Osteoblast (primary cell): ENCODE results near the gene TMEM132C. TPM values are rescaled to one million over a fixed set of nuclear protein-coding genes. Genes with fewer than 3 reads are reported as not detected.

Experiments used
- DNase-seq: peaks from one replicate; pipeline ENCODE4 v3.0.0; 2011; ENCODE audit warnings: low spot score, mixed read lengths; ENCODE audit not compliant: insufficient read length; ENCODE audit errors: missing footprints
- H2AFZ ChIP-seq: 2 replicates; pipeline ENCODE4 v1.6.0; 2011; ENCODE audit warnings: mild to moderate bottlenecking, low read length
- H3K27ac ChIP-seq: 2 replicates; pipeline ENCODE4 v1.5.1; 2011; ENCODE audit warnings: mild to moderate bottlenecking, low read depth, low read length, moderate library complexity
- H3K27me3 ChIP-seq: 2 replicates; pipeline ENCODE4 v1.6.0; 2012; ENCODE audit warnings: mild to moderate bottlenecking, control low read depth, inconsistent platforms, low read length, moderate library complexity; ENCODE audit not compliant: insufficient read depth
- H3K36me3 ChIP-seq: 2 replicates; pipeline ENCODE4 v1.5.1; 2011; ENCODE audit warnings: mild to moderate bottlenecking, low read length, control low read depth, moderate library complexity; ENCODE audit not compliant: insufficient read depth
- H3K4me1 ChIP-seq: 2 replicates; pipeline ENCODE4 v1.5.1; 2011; ENCODE audit warnings: mild to moderate bottlenecking, low read length, control low read depth, moderate library complexity; ENCODE audit not compliant: insufficient read depth
- H3K4me2 ChIP-seq: 2 replicates; pipeline ENCODE4 v1.6.0; 2011; ENCODE audit warnings: mild to moderate bottlenecking, low read length; ENCODE audit not compliant: insufficient read depth
- H3K4me3 ChIP-seq: fragments of 200-600 bp; sonication (generic); 3 replicates; pipeline ENCODE4 v1.5.1; 2012; ENCODE audit warnings: mild to moderate bottlenecking, low read length, inconsistent platforms; ENCODE audit not compliant: insufficient read depth
- H3K79me2 ChIP-seq: 2 replicates; pipeline ENCODE4 v1.6.0; 2012; ENCODE audit warnings: mild to moderate bottlenecking, low read length, control low read depth, inconsistent platforms; ENCODE audit not compliant: insufficient read depth
- H3K9me3 ChIP-seq: 2 replicates; pipeline ENCODE4 v1.5.1; 2011; ENCODE audit warnings: low read depth, low read length, control low read depth
- H4K20me1 ChIP-seq: 2 replicates; pipeline ENCODE4 v1.6.0; 2012; ENCODE audit warnings: mild to moderate bottlenecking, low read length, control low read depth; ENCODE audit not compliant: insufficient read depth
- total RNA-seq: library from RNA; depleted of rRNA; stranded (reverse); fragments of >200 nt; gene quantifications from 2 replicates; pipeline ENCODE4 v1.2.3, GENCODE V29; 2012
- TF ChIP-seq, protein P1 (sequence below): IDR thresholded peaks from 2 replicates; pipeline ENCODE4 v1.5.1; 2011; ENCODE audit warnings: mild to moderate bottlenecking, low read depth, low read length, moderate library complexity; ENCODE audit errors: extremely low read depth

TMEM132C gene
- total RNA-seq, 1 donor = not detected

GRCh38 chr12:128459067-128459466 lies 192.1 kb downstream of the TMEM132C start:
- Histone ChIP-seq H3K4me1 (no peaks in the 10 kb centered on the region), H3K79me2 (no peaks in the 10 kb centered on the region), H3K4me2 (no peak overlapping the region), H4K20me1 (no peaks in the 10 kb centered on the region), H2AFZ (no peak overlapping the region), H3K27me3 (no peaks in the 10 kb centered on the region), H3K4me3 (no peak overlapping the region), H3K36me3 (no peaks in the 10 kb centered on the region), H3K27ac (no peak overlapping the region), H3K9me3 (peaks cover 2% of the 10 kb centered on the region)
- TF ChIP-seq, protein P1, sequence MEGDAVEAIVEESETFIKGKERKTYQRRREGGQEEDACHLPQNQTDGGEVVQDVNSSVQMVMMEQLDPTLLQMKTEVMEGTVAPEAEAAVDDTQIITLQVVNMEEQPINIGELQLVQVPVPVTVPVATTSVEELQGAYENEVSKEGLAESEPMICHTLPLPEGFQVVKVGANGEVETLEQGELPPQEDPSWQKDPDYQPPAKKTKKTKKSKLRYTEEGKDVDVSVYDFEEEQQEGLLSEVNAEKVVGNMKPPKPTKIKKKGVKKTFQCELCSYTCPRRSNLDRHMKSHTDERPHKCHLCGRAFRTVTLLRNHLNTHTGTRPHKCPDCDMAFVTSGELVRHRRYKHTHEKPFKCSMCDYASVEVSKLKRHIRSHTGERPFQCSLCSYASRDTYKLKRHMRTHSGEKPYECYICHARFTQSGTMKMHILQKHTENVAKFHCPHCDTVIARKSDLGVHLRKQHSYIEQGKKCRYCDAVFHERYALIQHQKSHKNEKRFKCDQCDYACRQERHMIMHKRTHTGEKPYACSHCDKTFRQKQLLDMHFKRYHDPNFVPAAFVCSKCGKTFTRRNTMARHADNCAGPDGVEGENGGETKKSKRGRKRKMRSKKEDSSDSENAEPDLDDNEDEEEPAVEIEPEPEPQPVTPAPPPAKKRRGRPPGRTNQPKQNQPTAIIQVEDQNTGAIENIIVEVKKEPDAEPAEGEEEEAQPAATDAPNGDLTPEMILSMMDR = no peak
- no peak for DNase-seq

- no peaks in the 10 kb centered on the region for H4K20me1 ChIP-seq
- no peaks in the 10 kb centered on the region for H3K36me3 ChIP-seq
- no peaks in the 10 kb centered on the region for H3K9me3 ChIP-seq
- TF ChIP-seq, protein P1 = no peak
- no peaks in the 10 kb centered on the region for H3K4me1 ChIP-seq
- H3K79me2 ChIP-seq = no peaks in the 10 kb centered on the region
- H2AFZ ChIP-seq = no peak overlapping the region
- H3K4me2 ChIP-seq = no peak overlapping the region
- H3K27ac ChIP-seq = no peak overlapping the region
- no peak for DNase-seq
- no peaks in the 10 kb centered on the region for H3K27me3 ChIP-seq
- H3K4me3 ChIP-seq = no peak overlapping the region
These were observed 196.9 kb downstream of the TMEM132C start for GRCh38 chr12:128463881-128464280.

GRCh38 chr12:128467882-128468281 lies 200.9 kb downstream of the TMEM132C start:
- no peaks in the 10 kb centered on the region for H3K79me2 ChIP-seq
- no peak overlapping the region for H3K4me2 ChIP-seq
- TF ChIP-seq, protein P1 = no peak
- no peaks in the 10 kb centered on the region for H3K36me3 ChIP-seq
- H2AFZ ChIP-seq = no peak overlapping the region
- H3K27me3 ChIP-seq = no peaks in the 10 kb centered on the region
- no peaks in the 10 kb centered on the region for H4K20me1 ChIP-seq
- H3K4me1 ChIP-seq = no peaks in the 10 kb centered on the region
- H3K4me3 ChIP-seq = no peak overlapping the region
- no peak overlapping the region for H3K27ac ChIP-seq
- no peak for DNase-seq
- no peaks in the 10 kb centered on the region for H3K9me3 ChIP-seq

DNA sequence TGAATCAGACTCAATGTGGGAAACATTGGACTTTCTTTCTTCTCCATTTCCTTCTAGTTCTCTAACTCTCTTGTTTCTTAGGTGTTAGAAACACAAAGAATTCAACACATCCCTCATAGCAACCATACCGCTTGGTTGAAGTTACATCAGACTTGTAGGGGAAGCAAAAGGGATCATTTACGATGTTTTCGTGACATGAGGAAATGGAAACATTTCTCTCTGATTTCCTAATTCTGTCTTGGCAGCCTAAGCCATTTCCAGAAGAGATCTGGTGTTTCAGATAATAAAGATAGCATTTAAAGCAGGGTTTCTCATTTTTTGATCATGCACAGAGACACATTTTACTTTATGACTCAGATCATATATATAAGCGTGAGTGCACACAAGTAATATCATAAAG lies 202.0 kb downstream of the TMEM132C start:
- H3K36me3 ChIP-seq = no peaks in the 10 kb centered on the region
- H3K4me2 ChIP-seq = no peak overlapping the region
- H3K4me1 ChIP-seq = no peaks in the 10 kb centered on the region
- H3K4me3 ChIP-seq = no peak overlapping the region
- H4K20me1 ChIP-seq = no peaks in the 10 kb centered on the region
- no peaks in the 10 kb centered on the region for H3K79me2 ChIP-seq
- DNase-seq = no peak
- TF ChIP-seq, protein P1 = no peak
- no peak overlapping the region for H2AFZ ChIP-seq
- no peak overlapping the region for H3K27ac ChIP-seq
- H3K9me3 ChIP-seq = no peaks in the 10 kb centered on the region
- H3K27me3 ChIP-seq = no peaks in the 10 kb centered on the region
